Stimulated activated CD4-positive, alpha-beta T cell treated with anti-CD3 and anti-CD28 coated beads, Interleukin-15, amount 100 ng/mL, for 1 hour (primary cell): ENCODE measurements around the gene VOPP1.

Source experiments
- DNase-seq, 2 donors: peaks; one replicate each; pipeline ENCODE4 v3.0.0-alpha.2; 2020; ENCODE audit warnings: low read depth in 1 of 2, low spot score in 1 of 2

VOPP1 gene

GRCh38 chr7:55438085-55438756 lies 134.1 kb downstream of the VOPP1 start:
- DNase-seq: no peak

GRCh38 chr7:55437375-55437774 lies 134.9 kb downstream of the VOPP1 start:
- DNase-seq: no peak

- DNase-seq: no peak
Observed at GRCh38 chr7:55436457-55436856, 135.8 kb downstream of the VOPP1 start.

GRCh38 chr7:55435466-55435865 lies 136.8 kb downstream of the VOPP1 start:
- no peak for DNase-seq

- DNase-seq: no peak
Observed at GRCh38 chr7:55432939-55433784, 139.1 kb downstream of the VOPP1 start.

GRCh38 chr7:55432506-55432905 lies 139.8 kb downstream of the VOPP1 start:
- DNase-seq: no peak

- DNase-seq: no peak
Observed at GRCh38 chr7:55431898-55432297, 140.4 kb downstream of the VOPP1 start.

- no peak for DNase-seq
Observed at GRCh38 chr7:55429835-55430499, 142.3 kb downstream of the VOPP1 start.

- DNase-seq: no peak
Observed at GRCh38 chr7:55427800-55428199, 144.5 kb downstream of the VOPP1 start.

- DNase-seq: no peak
Observed at GRCh38 chr7:55427342-55427741, 145.0 kb downstream of the VOPP1 start.

- no peak for DNase-seq
Observed at GRCh38 chr7:55426676-55427075, 145.6 kb downstream of the VOPP1 start.

- no peak for DNase-seq
Observed at GRCh38 chr7:55425141-55425752, 147.1 kb downstream of the VOPP1 start.

GRCh38 chr7:55423891-55424290 lies 148.4 kb downstream of the VOPP1 start:
- no peak for DNase-seq

GRCh38 chr7:55423277-55423711 lies 149.0 kb downstream of the VOPP1 start:
- no peak for DNase-seq
